Thoracic aorta (tissue), 2 donors: ENCODE data around the gene MYPOP. TPM values are rescaled to one million over a fixed set of nuclear protein-coding genes. Genes with fewer than 3 reads are reported as not detected.
"Not testable (repeated sequence)": the region's sequence is repeated elsewhere in the genome, so short reads cannot be mapped to it uniquely, and the experiment has no call there.

ENCODE experiments used
- ATAC-seq: fragments of 150-250 bp; one replicate; pipeline ENCODE4 v1.8.0; 2017; ENCODE audit warnings: low read depth; ENCODE audit not compliant: insufficient number of reproducible peaks, low FRiP score
- DNase-seq: peaks from one replicate; pipeline ENCODE4 v3.0.0-alpha.2; 2020; ENCODE audit warnings: low spot score
- H3K27ac ChIP-seq, 2 donors: fragments of 200-600 bp; sonication (generic); 1 replicate in 1 of 2; 2 replicates in 1 of 2; pipeline ENCODE4 v1.5.1; 2016; ENCODE audit warnings: mild to moderate bottlenecking in 2 of 2, moderate library complexity in 2 of 2
- H3K27me3 ChIP-seq: fragments of 200-600 bp; sonication (generic); replicated peaks from 2 replicates; pipeline ENCODE4 v1.6.0; 2016; ENCODE audit warnings: mild to moderate bottlenecking; ENCODE audit not compliant: insufficient read depth
- H3K36me3 ChIP-seq: fragments of 200-600 bp; sonication (generic); one replicate; pipeline ENCODE4 v1.5.1; 2016
- H3K4me1 ChIP-seq, 2 donors: fragments of 200-600 bp; sonication (generic); 1 replicate in 1 of 2; 2 replicates in 1 of 2; pipeline versions ENCODE4 v1.5.1 to v1.6.0; 2016; ENCODE audit warnings: low read depth in 2 of 2, mild to moderate bottlenecking in 1 of 2; ENCODE audit not compliant: control insufficient read depth in 1 of 2
- H3K4me3 ChIP-seq: fragments of 200-600 bp; sonication (generic); 2 replicates; pipeline ENCODE4 v1.5.1; 2016; ENCODE audit warnings: mild to moderate bottlenecking
- H3K9me3 ChIP-seq: fragments of 200-600 bp; sonication (generic); 2 replicates; pipeline ENCODE4 v1.5.1; 2016
- total RNA-seq, 2 donors: library from RNA; depleted of rRNA; stranded (reverse); fragments of >200 nt; gene quantifications; one replicate each; pipeline versions ENCODE4 v1.1.0 to v1.2.3, GENCODE V29; 2016
- TF ChIP-seq, protein P1 (sequence below): fragments of 200-600 bp; sonication (generic); IDR thresholded peaks from one replicate; pipeline ENCODE4 v1.5.1; 2019; ENCODE audit warnings: antibody characterized with exemption

The MYPOP gene
- total RNA-seq, 2 donors from 2014 or later, result 6.1 to 8.8 TPM

DNA sequence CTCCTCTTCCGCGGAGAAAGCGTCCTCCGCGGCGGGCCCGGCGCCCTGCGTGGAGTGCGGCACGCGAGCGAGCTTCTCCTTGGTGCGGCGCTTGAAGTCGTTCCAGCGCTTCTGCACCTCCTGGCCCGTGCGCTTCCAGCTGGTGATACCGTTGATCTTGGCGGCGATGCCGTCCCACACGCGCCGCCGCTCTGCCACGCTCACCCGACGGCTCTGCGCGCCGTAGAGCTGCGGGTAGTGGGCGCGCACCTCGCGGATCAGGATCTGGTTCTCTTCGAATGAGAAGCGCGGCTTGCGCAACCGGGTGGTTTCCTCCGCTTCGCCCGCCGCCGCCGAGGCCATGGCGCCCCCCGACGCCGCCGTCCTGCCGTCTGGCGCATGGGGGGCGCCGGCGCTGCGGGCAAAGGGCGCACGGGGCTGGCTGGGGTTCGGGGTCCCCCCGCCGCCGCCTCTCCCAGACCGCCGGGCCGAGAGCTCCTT, 941 bp downstream of the MYPOP start:
- Histone ChIP-seq H3K9me3 (no peaks in the 10 kb centered on the region), H3K36me3 (peaks cover 13% of the 10 kb centered on the region), H3K27ac (no peak overlapping the region), H3K27me3 (no peaks in the 10 kb centered on the region), H3K4me1 (peaks cover 6 to 21% of the 10 kb centered on the region in 2 donors), H3K4me3 (peak overlapping the region; percentile 89)
- TF ChIP-seq, protein P1, sequence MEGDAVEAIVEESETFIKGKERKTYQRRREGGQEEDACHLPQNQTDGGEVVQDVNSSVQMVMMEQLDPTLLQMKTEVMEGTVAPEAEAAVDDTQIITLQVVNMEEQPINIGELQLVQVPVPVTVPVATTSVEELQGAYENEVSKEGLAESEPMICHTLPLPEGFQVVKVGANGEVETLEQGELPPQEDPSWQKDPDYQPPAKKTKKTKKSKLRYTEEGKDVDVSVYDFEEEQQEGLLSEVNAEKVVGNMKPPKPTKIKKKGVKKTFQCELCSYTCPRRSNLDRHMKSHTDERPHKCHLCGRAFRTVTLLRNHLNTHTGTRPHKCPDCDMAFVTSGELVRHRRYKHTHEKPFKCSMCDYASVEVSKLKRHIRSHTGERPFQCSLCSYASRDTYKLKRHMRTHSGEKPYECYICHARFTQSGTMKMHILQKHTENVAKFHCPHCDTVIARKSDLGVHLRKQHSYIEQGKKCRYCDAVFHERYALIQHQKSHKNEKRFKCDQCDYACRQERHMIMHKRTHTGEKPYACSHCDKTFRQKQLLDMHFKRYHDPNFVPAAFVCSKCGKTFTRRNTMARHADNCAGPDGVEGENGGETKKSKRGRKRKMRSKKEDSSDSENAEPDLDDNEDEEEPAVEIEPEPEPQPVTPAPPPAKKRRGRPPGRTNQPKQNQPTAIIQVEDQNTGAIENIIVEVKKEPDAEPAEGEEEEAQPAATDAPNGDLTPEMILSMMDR, result no peak
- ATAC-seq (no peak), DNase-seq (no peak)

DNA sequence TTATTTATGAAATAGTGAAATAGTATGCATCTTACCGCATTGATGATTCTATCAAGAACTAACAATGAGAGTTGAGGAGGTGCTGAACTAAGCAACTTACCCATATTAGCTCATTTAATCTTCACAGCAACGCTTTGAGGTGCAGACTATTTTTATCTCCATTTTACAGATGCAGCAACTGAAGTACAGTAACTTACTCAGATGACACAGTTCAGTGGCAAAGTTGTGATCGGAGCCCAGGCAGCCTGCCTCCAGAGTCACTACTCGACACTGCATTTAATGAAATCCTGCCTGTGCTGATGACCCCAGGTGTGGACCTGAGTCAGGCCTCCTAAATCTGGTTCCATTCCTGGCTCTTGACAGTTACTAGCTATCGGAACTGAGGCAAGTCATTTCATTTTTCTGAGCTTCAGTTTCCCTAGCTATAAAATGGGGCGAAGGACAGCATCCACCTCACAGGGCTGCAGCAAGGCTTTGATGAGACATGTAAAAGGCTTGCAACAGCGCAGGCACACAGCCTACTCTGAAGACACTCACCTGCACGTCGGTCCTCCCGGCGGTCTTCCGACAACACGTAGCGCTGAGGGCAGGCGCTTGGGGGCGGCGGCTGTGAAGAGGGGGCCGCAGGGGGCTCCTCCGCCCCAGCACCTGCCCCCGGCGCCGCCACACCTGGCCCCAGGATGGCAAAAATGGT, 1.5 kb downstream of the MYPOP start:
- TF ChIP-seq, protein P1, result no peak
- Histone ChIP-seq H3K9me3 (no peaks in the 10 kb centered on the region), H3K4me3 (peak overlapping the region; percentile 89), H3K27ac (no peak overlapping the region), H3K4me1 (peaks cover 6 to 21% of the 10 kb centered on the region in 2 donors), H3K36me3 (peaks cover 13% of the 10 kb centered on the region), H3K27me3 (no peaks in the 10 kb centered on the region)
- no peak for ATAC-seq
- DNase-seq, result no peak

DNA sequence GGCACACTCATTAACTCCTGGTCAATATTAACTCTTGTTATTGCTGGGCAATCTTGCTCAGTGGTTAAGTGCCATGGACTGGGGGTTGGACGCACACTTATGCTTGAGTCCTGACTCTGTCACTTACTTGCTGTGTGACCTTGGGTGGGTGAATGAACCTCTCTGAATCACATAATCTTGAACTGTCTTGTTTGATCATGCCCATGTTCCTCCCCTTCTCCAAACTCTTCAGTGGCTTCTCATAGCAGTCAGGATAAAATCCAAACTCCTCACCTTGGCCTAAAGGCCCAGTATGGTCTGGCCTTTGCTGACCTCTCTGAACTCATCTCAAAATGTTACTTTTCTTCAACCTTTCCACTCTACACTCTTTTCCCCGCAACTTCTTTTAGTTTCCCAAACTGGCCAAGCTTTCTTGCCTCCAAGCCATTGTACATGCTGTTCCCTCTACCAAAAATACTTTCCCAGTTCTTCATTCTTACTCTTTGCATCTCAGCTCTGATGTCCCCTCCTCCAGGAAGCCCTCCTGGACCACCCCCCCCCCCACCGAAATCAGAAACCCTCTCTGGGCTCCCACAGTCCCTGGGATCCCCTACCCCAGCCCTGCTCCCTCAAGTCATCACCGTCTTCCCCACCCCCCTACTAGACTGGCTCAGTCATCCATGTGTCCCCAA, 2.4 kb downstream of the MYPOP start:
- Histone ChIP-seq H3K4me3 (no peak overlapping the region), H3K27me3 (no peaks in the 10 kb centered on the region), H3K9me3 (no peaks in the 10 kb centered on the region), H3K4me1 (peaks cover 6 to 21% of the 10 kb centered on the region in 2 donors), H3K27ac (no peak overlapping the region), H3K36me3 (peaks cover 13% of the 10 kb centered on the region)
- TF ChIP-seq, protein P1, result no peak
- DNase-seq (no peak), ATAC-seq (no peak)

DNA sequence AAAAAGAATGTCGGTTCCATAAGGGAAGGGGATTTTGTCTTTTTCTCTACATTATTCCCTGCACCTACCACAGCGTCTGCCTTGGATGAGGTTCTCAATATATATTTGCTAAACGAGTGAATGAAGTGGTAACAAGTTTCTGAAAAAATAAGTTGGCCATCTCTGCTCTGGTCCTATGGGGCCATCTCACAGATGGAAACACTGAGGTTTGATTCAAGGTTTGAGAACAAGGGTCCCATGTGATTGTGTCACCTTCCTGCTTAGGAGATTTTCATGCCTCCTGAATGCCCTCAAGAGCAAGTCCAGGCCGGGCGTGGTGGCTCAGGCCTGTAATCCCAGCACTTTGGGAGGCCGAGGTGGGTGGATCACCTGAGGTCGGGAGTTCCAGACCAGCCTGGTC, 3.2 kb downstream of the MYPOP start:
- peaks cover 6 to 21% of the 10 kb centered on the region in 2 donors for H3K4me1 ChIP-seq
- ATAC-seq, result no peak
- no peak overlapping the region for H3K27ac ChIP-seq
- H3K4me3 ChIP-seq, result no peak overlapping the region
- no peaks in the 10 kb centered on the region for H3K27me3 ChIP-seq
- H3K36me3 ChIP-seq, result peaks cover 13% of the 10 kb centered on the region
- no peak for DNase-seq
- TF ChIP-seq, protein P1, result no peak
- no peaks in the 10 kb centered on the region for H3K9me3 ChIP-seq

DNA sequence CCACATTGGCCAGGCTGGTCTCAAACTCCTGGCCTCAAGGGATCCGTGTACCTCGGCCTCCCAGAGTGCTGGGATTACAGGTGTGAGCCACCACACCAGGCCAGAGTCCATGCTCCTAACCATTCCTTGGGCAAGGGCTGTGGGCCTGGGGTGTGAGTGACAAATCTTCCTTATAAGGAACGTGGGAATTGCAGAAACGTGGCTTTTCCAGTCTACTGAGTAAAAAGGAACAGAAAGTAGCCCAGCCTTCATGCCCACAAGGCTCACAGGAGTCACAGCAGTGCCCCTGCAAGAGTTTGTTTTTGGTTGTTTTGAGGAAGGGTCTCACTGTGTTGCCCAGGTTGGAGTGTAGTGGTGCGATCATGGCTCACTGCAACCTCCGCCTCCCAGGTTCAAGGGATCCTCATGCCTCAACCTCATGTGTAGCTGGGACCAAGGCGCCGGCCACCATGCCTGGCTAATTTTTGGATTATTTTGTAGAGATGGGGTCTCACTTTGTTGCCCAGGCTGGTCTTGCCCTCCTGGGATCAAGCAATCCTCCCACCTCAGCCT, 5.1 kb downstream of the MYPOP start:
- H3K9me3 ChIP-seq, result no peaks in the 10 kb centered on the region
- H3K27ac ChIP-seq, result no peak overlapping the region
- TF ChIP-seq, protein P1, result no peak
- H3K4me1 ChIP-seq, result peaks cover 6 to 14% of the 10 kb centered on the region in 2 donors
- H3K27me3 ChIP-seq, result no peaks in the 10 kb centered on the region
- no peak overlapping the region for H3K4me3 ChIP-seq
- H3K36me3 ChIP-seq, result peaks cover 13% of the 10 kb centered on the region
- DNase-seq, result no peak
- ATAC-seq, result no peak

DNA sequence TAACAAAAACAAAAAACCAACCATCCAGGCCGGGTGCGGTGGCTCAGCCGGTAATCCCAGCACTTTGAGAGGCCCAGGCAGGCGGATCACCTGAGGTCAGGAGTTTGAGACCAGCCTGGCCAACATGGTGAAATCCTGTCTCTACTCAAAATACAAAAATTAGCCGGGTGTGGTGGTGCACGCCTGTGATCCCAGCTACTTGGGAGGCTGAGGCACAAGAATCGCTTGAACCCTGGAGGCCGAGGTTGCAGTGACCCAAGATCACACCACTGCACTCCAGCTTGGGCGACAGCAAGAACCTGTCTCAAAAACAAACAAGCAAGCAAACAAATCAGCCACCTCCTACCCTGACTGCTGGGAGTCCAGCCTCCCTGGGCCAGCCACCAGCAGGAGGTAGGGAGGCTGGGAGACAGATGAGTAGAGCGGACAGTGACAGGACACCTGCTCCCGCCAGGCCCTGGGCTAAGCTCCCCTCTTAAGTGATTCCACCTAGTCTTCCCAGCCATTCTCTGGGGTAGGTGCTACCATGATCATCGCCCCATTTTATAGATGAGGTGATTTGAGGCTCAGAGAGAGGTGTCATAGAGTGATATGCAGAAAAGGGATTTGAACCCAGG, 6.3 kb downstream of the MYPOP start:
- not testable (repeated sequence) for DNase-seq, H3K4me1 ChIP-seq, H3K27me3 ChIP-seq, H3K27ac ChIP-seq, H3K9me3 ChIP-seq, H3K4me3 ChIP-seq, ATAC-seq
- peaks cover 13% of the 10 kb centered on the region for H3K36me3 ChIP-seq
